Fibroblast of lung (primary cell): ENCODE measurements around the gene ZC3H14. TPM values are rescaled to one million over a fixed set of nuclear protein-coding genes. Genes with fewer than 3 reads are reported as not detected.

Experiments used
- DNase-seq, 2 donors: peaks; one replicate each; pipeline versions ENCODE4 v3.0.0 to v3.0.0-alpha.2; 2010; ENCODE audit warnings: low read depth in 2 of 2
- H2AFZ ChIP-seq: 2 replicates; pipeline ENCODE4 v1.5.1; 2012; ENCODE audit warnings: low read length, control low read depth, inconsistent platforms
- H3K27ac ChIP-seq: 2 replicates; pipeline ENCODE4 v1.5.1; 2011; ENCODE audit warnings: low read length, control low read depth; ENCODE audit not compliant: insufficient read depth
- H3K27me3 ChIP-seq: 2 replicates; pipeline ENCODE4 v1.5.1; 2011; ENCODE audit warnings: mild to moderate bottlenecking, low read length; ENCODE audit not compliant: control insufficient read depth, insufficient read depth
- H3K36me3 ChIP-seq: 2 replicates; pipeline ENCODE4 v1.5.1; 2011; ENCODE audit warnings: low read length; ENCODE audit not compliant: control insufficient read depth, insufficient read depth
- H3K4me1 ChIP-seq: 2 replicates; pipeline ENCODE4 v1.5.1; 2011; ENCODE audit warnings: low read length; ENCODE audit not compliant: control insufficient read depth, insufficient read depth; ENCODE audit errors: extremely low read depth
- H3K4me2 ChIP-seq: 2 replicates; pipeline ENCODE4 v1.5.1; 2011; ENCODE audit warnings: low read length, control low read depth; ENCODE audit not compliant: insufficient read depth; ENCODE audit errors: extremely low read depth
- H3K4me3 ChIP-seq, 4 experiments: fragments of 200-600 bp in 1 of 4; sonication (generic) in 1 of 4; replicated peaks in 1 of 4; 2 replicates each; pipeline ENCODE4 v1.5.1; 2011 to 2016; ENCODE audit warnings: low read length in 4 of 4, low read depth in 3 of 4, mild to moderate bottlenecking in 3 of 4, control low read depth in 2 of 4, inconsistent platforms in 1 of 4, mixed read lengths in 1 of 4; ENCODE audit not compliant: insufficient read depth in 1 of 4; ENCODE audit errors: control extremely low read depth in 1 of 4
- H3K79me2 ChIP-seq: 2 replicates; pipeline ENCODE4 v1.5.1; 2012; ENCODE audit warnings: mild to moderate bottlenecking, low read length, inconsistent platforms; ENCODE audit not compliant: control insufficient read depth, insufficient read depth
- H3K9ac ChIP-seq: 2 replicates; pipeline ENCODE4 v1.5.1; 2011; ENCODE audit warnings: mild to moderate bottlenecking, low read length, control low read depth; ENCODE audit not compliant: insufficient read depth
- H3K9me3 ChIP-seq: 2 replicates; pipeline ENCODE4 v1.5.1; 2012; ENCODE audit warnings: low read depth, low read length; ENCODE audit not compliant: control insufficient read depth, insufficient read depth
- H4K20me1 ChIP-seq: 2 replicates; pipeline ENCODE4 v1.5.1; 2011; ENCODE audit warnings: low read length; ENCODE audit not compliant: control insufficient read depth, insufficient read depth; ENCODE audit errors: extremely low read depth
- CTCF ChIP-seq, 2 donors: IDR thresholded peaks in 1 of 2; conservative IDR thresholded peaks in 1 of 2; 1 replicate in 1 of 2; 2 replicates in 1 of 2; pipeline ENCODE4 v1.5.1; 2011 to 2012; ENCODE audit warnings: low read length in 2 of 2, control low read depth in 1 of 2, inconsistent platforms in 1 of 2, low read depth in 1 of 2, mild to moderate bottlenecking in 1 of 2
- EZH2 ChIP-seq: IDR thresholded peaks from 2 replicates; pipeline ENCODE4 v1.5.1; 2012; ENCODE audit warnings: low read length, control low read depth, mild to moderate bottlenecking; ENCODE audit errors: missing control alignments
- polyA plus RNA-seq, 2 donors: library from polyadenylated mRNA; depleted of rRNA in 1 of 2; stranded (reverse) in 1 of 2; unstranded in 1 of 2; fragments of >200 nt; gene quantifications; 2 replicates each; pipeline ENCODE4 v1.2.1, GENCODE V29; 2011 to 2012; ENCODE audit warnings: missing spikeins in 1 of 2
- total RNA-seq: library from RNA; depleted of rRNA; stranded (reverse); fragments of >200 nt; gene quantifications from 2 replicates; pipeline ENCODE4 v1.2.1, GENCODE V29; 2014

Gene ZC3H14
- total and polyA plus RNA-seq, 2 donors (not counting 1 experiment from before 2014, with no cell fraction given): 71.0 to 77.4 TPM

GRCh38 chr14:88562532-88562830 is 356 bp upstream of the ZC3H14 start:
- Histone ChIP-seq H3K79me2 (peaks cover 23% of the 10 kb centered on the region), H3K9ac (no peak overlapping the region), H3K4me2 (peak overlapping the region; percentile 84), H3K36me3 (no peaks in the 10 kb centered on the region), H3K9me3 (no peaks in the 10 kb centered on the region), H3K4me3 (peak overlapping the region; percentile 71 to 95 (median 84)), H3K27me3 (no peaks in the 10 kb centered on the region), H3K27ac (no peak overlapping the region), H2AFZ (peak overlapping the region; percentile 77), H4K20me1 (peaks cover 1% of the 10 kb centered on the region), H3K4me1 (peaks cover 8% of the 10 kb centered on the region)
- DNase-seq: no peak
- no peak for TF ChIP-seq CTCF (conservative IDR thresholded peaks at IDR 0.05 in 1 of 2, IDR thresholded peaks at IDR 0.05 in 1 of 2; ENCODE audit: low read depth in 1 of 2, low read length in 2 of 2)
- no peak for TF ChIP-seq EZH2

- Histone ChIP-seq H4K20me1 (peaks cover 1% of the 10 kb centered on the region), H3K36me3 (peaks cover 2% of the 10 kb centered on the region), H3K79me2 (peaks cover 25% of the 10 kb centered on the region), H3K4me2 (peak overlapping the region; percentile 92), H3K27ac (peak overlapping the region; percentile 85), H3K4me1 (peaks cover 8% of the 10 kb centered on the region), H3K4me3 (peak overlapping the region; percentile 81 to 95 (median 87)), H3K27me3 (no peaks in the 10 kb centered on the region), H3K9me3 (no peaks in the 10 kb centered on the region), H3K9ac (peak overlapping the region; percentile 89), H2AFZ (no peak overlapping the region)
- no peak for TF ChIP-seq CTCF (conservative IDR thresholded peaks at IDR 0.05 in 1 of 2, IDR thresholded peaks at IDR 0.05 in 1 of 2; ENCODE audit: low read depth in 1 of 2, low read length in 2 of 2)
- no peak for TF ChIP-seq EZH2
- no peak for DNase-seq
Observed at GRCh38 chr14:88563845-88564244, 1.0 kb downstream of the ZC3H14 start.

GRCh38 chr14:88565427-88565826 is 2.6 kb downstream of the ZC3H14 start:
- Histone ChIP-seq H3K4me2 (no peak overlapping the region), H3K9me3 (no peaks in the 10 kb centered on the region), H2AFZ (no peak overlapping the region), H3K9ac (no peak overlapping the region), H3K27me3 (no peaks in the 10 kb centered on the region), H4K20me1 (peaks cover 1% of the 10 kb centered on the region), H3K36me3 (peaks cover 2% of the 10 kb centered on the region), H3K4me3 (no peak overlapping the region), H3K4me1 (peaks cover 8% of the 10 kb centered on the region), H3K27ac (no peak overlapping the region), H3K79me2 (peaks cover 25% of the 10 kb centered on the region)
- TF ChIP-seq EZH2 (no peak), CTCF (conservative IDR thresholded peaks at IDR 0.05 in 1 of 2, IDR thresholded peaks at IDR 0.05 in 1 of 2; ENCODE audit: low read depth in 1 of 2, low read length in 2 of 2) (no peak)
- DNase-seq: no peak
